ENCODE results near the gene ARAF.
A peak's percentile ranks its signal among the peaks of the same experiment; 100 is the strongest.
"Not testable (repeated sequence)": the region's sequence is repeated elsewhere in the genome, so short reads cannot be mapped to it uniquely, and the experiment has no call there.

Gene ARAF

DNA sequence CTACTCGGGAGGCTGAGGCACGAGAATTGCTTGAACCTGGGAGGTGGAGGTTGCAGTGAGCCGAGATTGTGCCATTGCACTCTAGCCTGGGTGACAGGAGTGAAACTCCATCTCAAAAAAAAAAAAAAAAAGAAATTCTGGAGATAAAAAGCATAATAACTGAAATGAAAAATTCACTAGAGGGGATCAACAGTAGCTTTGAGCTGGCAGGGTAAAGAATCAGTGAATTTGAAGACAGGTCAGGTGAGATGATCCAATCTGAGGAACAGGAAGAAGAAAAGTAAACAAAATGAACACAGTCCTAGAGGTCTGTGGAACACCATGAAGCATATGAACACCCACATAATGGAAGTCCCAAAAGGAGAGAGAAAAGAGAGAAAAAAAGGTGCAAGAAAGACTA lies 36.2 kb downstream of the ARAF start:
- Histone ChIP-seq H3K4me1 (ENCODE audit: low read length) (no peaks in the 10 kb centered on the region), H3K27me3 (ENCODE audit: low read depth, low read length) (no peaks in the 10 kb centered on the region; the same call in 1 of the 2 replicates), H2AFZ (ENCODE audit: low read depth, low read length) (no peak overlapping the region), H4K20me1 (ENCODE audit: insufficient read depth, low read length) (no peaks in the 10 kb centered on the region), H3K4me2 (ENCODE audit: low read length) (no peak overlapping the region), H3K36me3 (replicated peaks; ENCODE audit: low read depth, low read length) (no peaks in the 10 kb centered on the region), H3K79me2 (ENCODE audit: low read length) (no peaks in the 10 kb centered on the region), H3K9me3 (ENCODE audit: insufficient read depth, low read length) (no peaks in the 10 kb centered on the region), H3K27ac (ENCODE audit: low read length) (no peak overlapping the region), H3K9ac (ENCODE audit: low read length) (no peak overlapping the region), H3K4me3 (ENCODE audit: low read length) (no peak overlapping the region)
- TF ChIP-seq, protein P1, sequence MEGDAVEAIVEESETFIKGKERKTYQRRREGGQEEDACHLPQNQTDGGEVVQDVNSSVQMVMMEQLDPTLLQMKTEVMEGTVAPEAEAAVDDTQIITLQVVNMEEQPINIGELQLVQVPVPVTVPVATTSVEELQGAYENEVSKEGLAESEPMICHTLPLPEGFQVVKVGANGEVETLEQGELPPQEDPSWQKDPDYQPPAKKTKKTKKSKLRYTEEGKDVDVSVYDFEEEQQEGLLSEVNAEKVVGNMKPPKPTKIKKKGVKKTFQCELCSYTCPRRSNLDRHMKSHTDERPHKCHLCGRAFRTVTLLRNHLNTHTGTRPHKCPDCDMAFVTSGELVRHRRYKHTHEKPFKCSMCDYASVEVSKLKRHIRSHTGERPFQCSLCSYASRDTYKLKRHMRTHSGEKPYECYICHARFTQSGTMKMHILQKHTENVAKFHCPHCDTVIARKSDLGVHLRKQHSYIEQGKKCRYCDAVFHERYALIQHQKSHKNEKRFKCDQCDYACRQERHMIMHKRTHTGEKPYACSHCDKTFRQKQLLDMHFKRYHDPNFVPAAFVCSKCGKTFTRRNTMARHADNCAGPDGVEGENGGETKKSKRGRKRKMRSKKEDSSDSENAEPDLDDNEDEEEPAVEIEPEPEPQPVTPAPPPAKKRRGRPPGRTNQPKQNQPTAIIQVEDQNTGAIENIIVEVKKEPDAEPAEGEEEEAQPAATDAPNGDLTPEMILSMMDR (IDR thresholded peaks at IDR 0.05; ENCODE audit: low read depth, low read length) = no peak
- no peak for TF ChIP-seq EZH2phosphoT487 (IDR thresholded peaks at IDR 0.05; ENCODE audit: low read depth)

DNA sequence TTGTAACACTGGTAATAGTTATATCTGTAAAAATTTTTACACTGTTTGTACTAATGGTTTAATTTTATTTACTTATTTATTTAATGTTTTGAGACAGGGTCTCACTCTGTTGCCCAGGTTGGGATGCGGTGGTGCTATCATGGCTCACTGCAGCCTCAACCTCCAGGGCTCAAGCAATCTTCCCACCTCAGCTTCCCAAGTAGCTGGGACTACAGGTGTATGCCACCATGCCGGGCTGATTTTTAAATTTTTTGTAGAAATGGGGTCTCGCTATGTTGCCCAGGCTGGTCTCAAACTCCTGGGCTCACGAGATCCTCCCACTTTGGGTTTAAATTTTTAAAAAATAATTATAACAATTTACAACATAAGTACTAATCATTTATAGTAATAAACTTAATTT lies 42.1 kb downstream of the ARAF start:
- not testable (repeated sequence) for H3K27me3 ChIP-seq (ENCODE audit: low read depth, low read length); H3K27ac ChIP-seq (ENCODE audit: low read length); H4K20me1 ChIP-seq (ENCODE audit: insufficient read depth, low read length); H3K9ac ChIP-seq (ENCODE audit: low read length); H3K36me3 ChIP-seq (replicated peaks; ENCODE audit: low read depth, low read length); H3K79me2 ChIP-seq (ENCODE audit: low read length); H3K4me2 ChIP-seq (ENCODE audit: low read length); H3K9me3 ChIP-seq (ENCODE audit: insufficient read depth, low read length); H3K4me3 ChIP-seq (ENCODE audit: low read length); H3K4me1 ChIP-seq (ENCODE audit: low read length); H2AFZ ChIP-seq (ENCODE audit: low read depth, low read length)

DNA sequence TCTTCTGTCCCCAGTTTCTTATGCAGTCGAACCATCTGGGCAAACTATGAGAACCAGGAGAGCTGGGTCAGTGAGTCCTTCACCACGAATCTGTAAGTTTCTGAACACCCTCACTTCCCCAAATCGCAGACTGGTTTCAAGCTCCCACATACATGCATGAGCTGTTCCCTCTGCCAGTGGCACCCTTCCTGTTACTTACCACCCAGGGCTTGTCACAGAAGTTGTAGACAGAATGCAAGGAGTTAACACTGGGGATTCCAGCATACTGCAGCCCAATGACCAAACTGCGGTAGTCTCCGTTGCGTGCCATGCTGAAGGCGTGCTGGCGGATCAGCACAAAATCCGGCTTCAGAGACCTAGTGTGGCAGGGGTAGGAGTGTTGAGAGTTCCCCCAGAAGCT lies 44.0 kb downstream of the ARAF start:
- Histone ChIP-seq H3K9ac (ENCODE audit: low read length) (no peak overlapping the region), H3K27me3 (ENCODE audit: low read depth, low read length) (no peaks in the 10 kb centered on the region), H3K9me3 (ENCODE audit: insufficient read depth, low read length) (no peaks in the 10 kb centered on the region), H2AFZ (ENCODE audit: low read depth, low read length) (peak overlapping the region; percentile 70; the same call in 1 of the 2 replicates), H3K27ac (ENCODE audit: low read length) (no peak overlapping the region), H3K4me1 (ENCODE audit: low read length) (peaks cover 7% of the 10 kb centered on the region; the same call in 1 of the 2 replicates), H3K79me2 (ENCODE audit: low read length) (no peaks in the 10 kb centered on the region), H3K4me2 (ENCODE audit: low read length) (peak overlapping the region; percentile 57), H3K36me3 (replicated peaks; ENCODE audit: low read depth, low read length) (no peaks in the 10 kb centered on the region), H4K20me1 (ENCODE audit: insufficient read depth, low read length) (no peaks in the 10 kb centered on the region), H3K4me3 (ENCODE audit: low read length) (0 out of 2 replicates have a peak overlapping the region, but pooled peaks have one; percentile 26)
- TF ChIP-seq, protein P1 (IDR thresholded peaks at IDR 0.05; ENCODE audit: low read depth, low read length) = no peak
- no peak for TF ChIP-seq EZH2phosphoT487 (IDR thresholded peaks at IDR 0.05; ENCODE audit: low read depth)

DNA sequence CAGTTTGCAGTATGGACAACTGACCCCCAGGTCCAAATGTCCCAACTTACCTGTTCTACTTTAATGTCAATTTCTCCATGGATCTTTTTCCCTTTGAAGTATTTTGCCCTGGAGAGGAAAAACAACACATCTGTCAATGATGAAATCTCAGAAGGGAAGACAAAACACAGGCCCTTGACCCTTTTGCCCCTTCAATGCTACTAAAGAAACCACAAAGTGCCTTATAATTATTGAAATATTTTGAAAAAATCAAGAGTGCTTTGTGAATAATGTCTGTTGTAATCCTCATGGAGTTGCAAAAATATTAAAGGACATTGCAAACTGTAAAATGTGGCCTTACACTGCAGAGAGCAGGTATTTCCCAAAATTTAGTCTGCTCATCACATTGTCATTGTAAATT lies 46.1 kb downstream of the ARAF start:
- Histone ChIP-seq H3K4me2 (ENCODE audit: low read length) (no peak overlapping the region), H3K4me1 (ENCODE audit: low read length) (peaks cover 7% of the 10 kb centered on the region; the same call in 1 of the 2 replicates), H2AFZ (ENCODE audit: low read depth, low read length) (no peak overlapping the region), H4K20me1 (ENCODE audit: insufficient read depth, low read length) (no peaks in the 10 kb centered on the region), H3K4me3 (ENCODE audit: low read length) (no peak overlapping the region), H3K9me3 (ENCODE audit: insufficient read depth, low read length) (no peaks in the 10 kb centered on the region), H3K27ac (ENCODE audit: low read length) (no peak overlapping the region), H3K36me3 (replicated peaks; ENCODE audit: low read depth, low read length) (no peaks in the 10 kb centered on the region), H3K9ac (ENCODE audit: low read length) (no peak overlapping the region), H3K27me3 (ENCODE audit: low read depth, low read length) (no peaks in the 10 kb centered on the region), H3K79me2 (ENCODE audit: low read length) (no peaks in the 10 kb centered on the region)
- TF ChIP-seq EZH2phosphoT487 (IDR thresholded peaks at IDR 0.05; ENCODE audit: low read depth) = no peak
- TF ChIP-seq, protein P1 (IDR thresholded peaks at IDR 0.05; ENCODE audit: low read depth, low read length) = no peak
